ENCODE measurements around the gene FBXL5. TPM values are rescaled to one million over a fixed set of nuclear protein-coding genes. Genes with fewer than 3 reads are reported as not detected.
A peak's percentile ranks its signal among the peaks of the same experiment; 100 is the strongest.
"Not testable (repeated sequence)": the region's sequence is repeated elsewhere in the genome, so short reads cannot be mapped to it uniquely, and the experiment has no call there.

FBXL5 gene
- total RNA-seq, 4 donors from 2014 or later = 58.7 to 104 (median 99.4) TPM

GRCh38 chr4:15649914-15650545 lies 5.1 kb downstream of the FBXL5 start:
- TF ChIP-seq POLR2A (IDR thresholded peaks at IDR 0.05) = no peak
- TF ChIP-seq CTCF (IDR thresholded peaks at IDR 0.05) = peak; percentile 29 to 72 (median 60)
- Histone ChIP-seq H3K27ac (no peak overlapping the region), H3K9me3 (no peaks in the 10 kb centered on the region), H3K36me3 (no peaks in the 10 kb centered on the region), H3K27me3 (no peaks in the 10 kb centered on the region), H3K4me3 (no peak overlapping the region), H3K4me1 (peaks cover 4 to 43% (median 12%) of the 10 kb centered on the region in 4 donors)
- DNase-seq = peak in 2 of 3 donors; percentile 25 to 72

GRCh38 chr4:15648600-15648999 lies 6.6 kb downstream of the FBXL5 start:
- H3K4me1 ChIP-seq = peaks cover 4 to 43% (median 10%) of the 10 kb centered on the region in 4 donors
- TF ChIP-seq CTCF (IDR thresholded peaks at IDR 0.05) (no peak), POLR2A (IDR thresholded peaks at IDR 0.05) (no peak)
- no peaks in the 10 kb centered on the region for H3K27me3 ChIP-seq
- H3K9me3 ChIP-seq = no peaks in the 10 kb centered on the region
- H3K27ac ChIP-seq = no peak overlapping the region
- H3K36me3 ChIP-seq = no peaks in the 10 kb centered on the region
- no peak overlapping the region for H3K4me3 ChIP-seq
- no peak for DNase-seq

- Histone ChIP-seq H3K4me3 (no peak overlapping the region), H3K4me1 (no peaks in the 10 kb centered on the region), H3K27ac (no peak overlapping the region), H3K27me3 (no peaks in the 10 kb centered on the region), H3K36me3 (peaks cover 0 to 63% (median 0%) of the 10 kb centered on the region in 3 donors), H3K9me3 (no peaks in the 10 kb centered on the region)
- DNase-seq = no peak
- TF ChIP-seq CTCF (IDR thresholded peaks at IDR 0.05) = no peak
- TF ChIP-seq POLR2A (IDR thresholded peaks at IDR 0.05) = no peak
Measured at GRCh38 chr4:15638418-15638817, 16.7 kb downstream of the FBXL5 start.

DNA sequence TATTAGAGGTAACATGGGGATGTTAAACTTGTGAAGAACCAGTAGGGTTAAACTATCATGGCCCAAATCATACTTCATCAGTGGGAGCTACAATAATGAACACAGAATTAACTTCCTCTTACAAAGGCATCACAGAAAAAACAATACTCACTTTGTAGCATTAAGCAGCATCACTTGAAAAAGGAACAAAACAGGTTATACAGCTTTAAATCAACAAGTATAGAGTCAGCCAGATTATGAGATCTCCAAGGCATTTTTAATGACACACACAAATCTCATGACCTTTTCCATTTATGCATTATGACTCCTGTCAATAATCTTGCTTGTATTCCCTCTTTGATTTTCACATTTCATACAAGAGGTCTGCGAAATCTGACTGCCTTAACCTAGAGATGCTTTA lies 18.3 kb downstream of the FBXL5 start:
- Histone ChIP-seq H3K27me3 (no peaks in the 10 kb centered on the region), H3K36me3 (peaks cover 0 to 57% (median 0%) of the 10 kb centered on the region in 3 donors), H3K9me3 (no peaks in the 10 kb centered on the region), H3K4me1 (no peaks in the 10 kb centered on the region), H3K4me3 (no peak overlapping the region), H3K27ac (no peak overlapping the region)
- DNase-seq = no peak
- TF ChIP-seq CTCF (IDR thresholded peaks at IDR 0.05) = no peak
- no peak for TF ChIP-seq POLR2A (IDR thresholded peaks at IDR 0.05)

- not testable (repeated sequence) for H3K9me3 ChIP-seq, H3K27ac ChIP-seq, H3K4me1 ChIP-seq, H3K27me3 ChIP-seq, H3K4me3 ChIP-seq, DNase-seq
- peaks cover 0 to 24% (median 0%) of the 10 kb centered on the region in 3 donors for H3K36me3 ChIP-seq
Measured at GRCh38 chr4:15617407-15617806, 37.8 kb downstream of the FBXL5 start.

GRCh38 chr4:15614891-15615290 lies 40.3 kb downstream of the FBXL5 start:
- not testable (repeated sequence) for H3K27ac ChIP-seq, H3K27me3 ChIP-seq, H3K9me3 ChIP-seq, H3K4me3 ChIP-seq, H3K4me1 ChIP-seq, DNase-seq
- H3K36me3 ChIP-seq = peaks cover 0 to 25% (median 0%) of the 10 kb centered on the region in 3 donors

DNA sequence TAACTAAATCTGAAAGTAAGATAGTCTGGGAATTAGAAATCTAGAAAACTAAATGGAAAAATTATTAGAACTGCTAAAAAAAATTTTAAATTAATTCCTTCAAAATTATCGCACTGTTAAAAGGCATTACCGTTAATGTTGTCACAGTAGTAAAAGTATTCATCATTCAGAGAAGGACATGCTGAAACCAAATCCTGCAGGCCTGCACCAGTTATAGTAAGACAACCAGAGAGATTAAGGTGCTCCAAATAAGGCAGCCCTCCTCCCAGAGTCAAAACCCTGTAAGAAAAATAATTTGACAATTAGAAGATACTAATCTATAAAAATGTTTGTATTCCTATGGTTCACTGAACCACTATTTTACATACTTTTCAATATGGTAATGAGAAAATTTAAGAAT lies 43.0 kb downstream of the FBXL5 start:
- no peaks in the 10 kb centered on the region for H3K9me3 ChIP-seq
- DNase-seq = no peak
- H3K27ac ChIP-seq = no peak overlapping the region
- no peak overlapping the region for H3K4me3 ChIP-seq
- TF ChIP-seq POLR2A (IDR thresholded peaks at IDR 0.05) = no peak
- no peaks in the 10 kb centered on the region for H3K27me3 ChIP-seq
- peaks cover 0 to 14% (median 0%) of the 10 kb centered on the region in 3 donors for H3K36me3 ChIP-seq
- H3K4me1 ChIP-seq = no peaks in the 10 kb centered on the region

Measured in Peyer's patch (tissue), 4 donors.